CD4-positive, alpha-beta T cell (primary cell): ENCODE measurements around the gene DCST2. TPM values are rescaled to one million over a fixed set of nuclear protein-coding genes. Genes with fewer than 3 reads are reported as not detected.

Source experiments
- ATAC-seq: fragments of 200-7000 bp; cut with Tn5 transposase; one replicate; pipeline ENCODE4 v1.10.0; 2022; ENCODE audit warnings: mild to moderate bottlenecking; ENCODE audit not compliant: poor library complexity
- CTCF ChIA-PET: fragments of 350-600 bp; sonication (Branson Sonifier 250); formaldehyde crosslinking; loops from one replicate; lab custom pipeline; 2021; ENCODE audit warnings: antibody characterized with exemption, inconsistent platforms; lab: Charles Lee
- POLR2A ChIA-PET: fragments of 350-600 bp; sonication (Branson Sonifier 250); formaldehyde crosslinking; loops from one replicate; lab custom pipeline; 2021; ENCODE audit warnings: antibody characterized with exemption, inconsistent platforms; lab: Charles Lee
- DNase-seq, 14 experiments: peaks; one replicate each; pipeline ENCODE4 v3.0.0-alpha.2; 2013 to 2020; ENCODE audit warnings: mixed read lengths in 2 of 14
- H3K27ac ChIP-seq, 2 donors: one replicate each; pipeline versions ENCODE4 v1.5.1 to v1.7.0; 2013; ENCODE audit warnings: low read length in 2 of 2, low read depth in 1 of 2, mild to moderate bottlenecking in 1 of 2
- H3K27me3 ChIP-seq, 2 experiments: 1 replicate in 1 of 2; 2 replicates in 1 of 2; pipeline versions ENCODE4 v1.6.1 to v1.7.0; 2013; ENCODE audit warnings: low read length in 2 of 2, control low read depth in 1 of 2, mild to moderate bottlenecking in 1 of 2, moderate library complexity in 1 of 2; ENCODE audit not compliant: insufficient read depth in 2 of 2, control insufficient read depth in 1 of 2
- H3K36me3 ChIP-seq: one replicate; pipeline ENCODE4 v1.6.1; 2013; ENCODE audit warnings: low read length, control low read depth; ENCODE audit not compliant: insufficient read depth
- H3K4me1 ChIP-seq: one replicate; pipeline ENCODE4 v1.6.1; 2013; ENCODE audit warnings: low read length, control low read depth; ENCODE audit not compliant: insufficient read depth
- H3K4me3 ChIP-seq: one replicate; pipeline ENCODE4 v1.5.1; 2013; ENCODE audit warnings: mild to moderate bottlenecking, low read length, moderate library complexity
- H3K9me3 ChIP-seq, 2 experiments: 1 replicate in 1 of 2; 2 replicates in 1 of 2; pipeline versions ENCODE4 v1.6.1 to v1.7.0; 2013; ENCODE audit warnings: low read length in 2 of 2, mild to moderate bottlenecking in 2 of 2, control low read depth in 1 of 2, moderate library complexity in 1 of 2; ENCODE audit not compliant: control insufficient read depth in 1 of 2, insufficient read depth in 1 of 2
- H3K27ac Mint-ChIP-seq: one replicate; pipeline ENCODE4 v1.8.0; 2020; ENCODE audit warnings: mixed read lengths
- H3K27me3 Mint-ChIP-seq: one replicate; pipeline ENCODE4 v1.8.0; 2021; ENCODE audit warnings: mixed read lengths
- H3K36me3 Mint-ChIP-seq: one replicate; pipeline ENCODE4 v1.8.0; 2021; ENCODE audit warnings: low read depth, mixed read lengths
- H3K4me1 Mint-ChIP-seq: one replicate; pipeline ENCODE4 v1.8.0; 2021; ENCODE audit warnings: low read depth, mixed read lengths
- H3K4me3 Mint-ChIP-seq: one replicate; pipeline ENCODE4 v1.8.0; 2020; ENCODE audit warnings: mild to moderate bottlenecking, mixed read lengths
- H3K9me3 Mint-ChIP-seq: one replicate; pipeline ENCODE4 v1.8.0; 2020; ENCODE audit warnings: mixed read lengths
- CTCF ChIP-seq: fragments of 200-600 bp; IDR thresholded peaks from one replicate; pipeline ENCODE4 v1.8.0; 2022; ENCODE audit warnings: antibody characterized with exemption, mild to moderate bottlenecking
- intact Hi-C, 2 experiments: fragments of 100-400 bp; cut with DNase I in 1 of 2; cut with micrococcal nuclease in 1 of 2; formaldehyde crosslinking; loops; one replicate each; pipeline versions ENCODE4 v1.15.1 to v1.9.0; 2023 to 2025; cut with DNase I, micrococcal nuclease
- total RNA-seq, 174 experiments: library from RNA in 2 of 174; stranded (reverse) in 2 of 174; gene quantifications; one replicate each; pipeline ENCODE4 v1.2.3 and lab custom pipeline; 2021 to 2026

The DCST2 gene
- total RNA-seq, 2 experiments from 2014 or later: 1.4 to 2.2 TPM

- intact Hi-C loops: loop anchor here in 1 of 2 experiments (2.0 kb wide), 1 partner anchor 13 kb away; no protein-coding TSS in a partner anchor
Observed at GRCh38 chr1:155071701-155072100, 38.1 kb upstream of the DCST2 start.

GRCh38 chr1:155070721-155071569, 37.4 kb upstream of the DCST2 start:
- peaks cover 30% of the 10 kb centered on the region for H3K4me1 Mint-ChIP-seq

More at GRCh38 chr1:155071701-155072100, 38.1 kb upstream of the DCST2 start:
- Histone ChIP-seq H3K4me3 (no peak overlapping the region), H3K36me3 (peaks cover 18% of the 10 kb centered on the region), H3K27me3 (no peaks in the 10 kb centered on the region), H3K9me3 (no peaks in the 10 kb centered on the region), H3K27ac (no peak overlapping the region), H3K4me1 (peaks cover 32% of the 10 kb centered on the region)
- no peak for DNase-seq
- peaks cover 36% of the 10 kb centered on the region for H3K4me1 Mint-ChIP-seq
- POLR2A ChIA-PET: no interaction called here
- no peak for TF ChIP-seq CTCF
- H3K36me3 Mint-ChIP-seq: peaks cover 10% of the 10 kb centered on the region
- CTCF ChIA-PET: interaction anchor here (1.3 to 2.6 kb wide), 5 partner anchors 9 to 21 kb away, joined by 3 to 14 read pairs (median 7); no protein-coding TSS in a partner anchor
- peak overlapping the region; percentile 44 for H3K4me3 Mint-ChIP-seq
- H3K27ac Mint-ChIP-seq: no peak overlapping the region
- ATAC-seq: no peak
- H3K27me3 Mint-ChIP-seq: no peaks in the 10 kb centered on the region
- H3K9me3 Mint-ChIP-seq: no peaks in the 10 kb centered on the region

More at GRCh38 chr1:155070721-155071569, 37.4 kb upstream of the DCST2 start:
- intact Hi-C loops: loop anchor here in 1 of 2 experiments (2.0 kb wide), 1 partner anchor 14 kb away; no protein-coding TSS in a partner anchor
- Histone ChIP-seq H3K27ac (no peak overlapping the region), H3K4me1 (peaks cover 29% of the 10 kb centered on the region), H3K27me3 (no peaks in the 10 kb centered on the region), H3K4me3 (peak overlapping the region; percentile 49), H3K36me3 (peaks cover 19% of the 10 kb centered on the region), H3K9me3 (no peaks in the 10 kb centered on the region)
- no peak overlapping the region for H3K27ac Mint-ChIP-seq
- no peaks in the 10 kb centered on the region for H3K27me3 Mint-ChIP-seq
- no peaks in the 10 kb centered on the region for H3K9me3 Mint-ChIP-seq
- peak; percentile 99 for ATAC-seq
- ChIA-PET POLR2A (interaction anchor here (0.6 to 2.3 kb wide), 7 partner anchors 8 to 1375 kb away, joined by 3 to 11 read pairs (median 5); partner anchors contain the start of gene KRTCAP2), CTCF (interaction anchor here (0.5 to 2.6 kb wide), 9 partner anchors 8 to 134 kb away, joined by 3 to 14 read pairs (median 3); partner anchors contain the start of genes EFNA3 and PMVK)
- H3K36me3 Mint-ChIP-seq: peaks cover 12% of the 10 kb centered on the region
- peak overlapping the region; percentile 44 for H3K4me3 Mint-ChIP-seq
- TF ChIP-seq CTCF: peak; percentile 42
- DNase-seq: peak; percentile 63 to 92 (median 78)
